CD4-positive, CD25-positive, alpha-beta regulatory T cell (primary cell): Measurements from ENCODE around the gene BAIAP2L1. TPM values are rescaled to one million over a fixed set of nuclear protein-coding genes. Genes with fewer than 3 reads are reported as not detected.

ENCODE experiments used
- ATAC-seq, 2 donors: fragments of 150-1000 bp; cut with Tn5 transposase; one replicate each; pipeline ENCODE4 v1.10.0; 2021; ENCODE audit warnings: low read depth in 2 of 2, moderate number of reproducible peaks in 2 of 2, moderate library complexity in 1 of 2
- DNase-seq, 3 donors: peaks; one replicate each; pipeline versions ENCODE4 v3.0.0 to v3.0.0-alpha.2; 2012 to 2022; ENCODE audit warnings: mixed read lengths in 1 of 3
- H3K27ac ChIP-seq: one replicate; pipeline ENCODE4 v1.7.0; 2013; ENCODE audit warnings: mild to moderate bottlenecking, low read length; ENCODE audit not compliant: insufficient read depth, poor library complexity, severe bottlenecking
- H3K27me3 ChIP-seq: one replicate; pipeline ENCODE4 v1.7.0; 2013; ENCODE audit warnings: low read length; ENCODE audit not compliant: control insufficient read depth, insufficient read depth
- H3K36me3 ChIP-seq: one replicate; pipeline ENCODE4 v1.7.0; 2013; ENCODE audit warnings: mild to moderate bottlenecking, low read length, moderate library complexity; ENCODE audit not compliant: control insufficient read depth, insufficient read depth
- H3K4me1 ChIP-seq: 2 replicates; pipeline ENCODE4 v1.7.0; 2013; ENCODE audit warnings: mild to moderate bottlenecking, low read length; ENCODE audit not compliant: insufficient read depth, control insufficient read depth, poor library complexity, severe bottlenecking
- H3K4me3 ChIP-seq: one replicate; pipeline ENCODE4 v1.7.0; 2013; ENCODE audit warnings: low read depth, mild to moderate bottlenecking, low read length, moderate library complexity
- H3K9me3 ChIP-seq, 2 experiments: 1 replicate in 1 of 2; 2 replicates in 1 of 2; pipeline ENCODE4 v1.7.0; 2013; ENCODE audit warnings: low read length in 2 of 2, mild to moderate bottlenecking in 1 of 2, moderate library complexity in 1 of 2; ENCODE audit not compliant: control insufficient read depth in 2 of 2
- H3K27ac Mint-ChIP-seq, 3 donors: one replicate each; pipeline ENCODE4 v1.8.0; 2020 to 2022; ENCODE audit warnings: mild to moderate bottlenecking in 3 of 3, mixed read lengths in 3 of 3, moderate library complexity in 2 of 3
- H3K27me3 Mint-ChIP-seq: one replicate; pipeline ENCODE4 v1.8.0; 2022; ENCODE audit warnings: mild to moderate bottlenecking, mixed read lengths
- H3K36me3 Mint-ChIP-seq: one replicate; pipeline ENCODE4 v1.8.0; 2020; ENCODE audit warnings: mixed read lengths
- H3K4me1 Mint-ChIP-seq, 4 donors: one replicate each; pipeline ENCODE4 v1.8.0; 2020 to 2022; ENCODE audit warnings: mixed read lengths in 4 of 4, mild to moderate bottlenecking in 1 of 4
- H3K4me3 Mint-ChIP-seq, 4 donors: one replicate each; pipeline ENCODE4 v1.8.0; 2020 to 2022; ENCODE audit warnings: mild to moderate bottlenecking in 4 of 4, mixed read lengths in 4 of 4, moderate library complexity in 3 of 4
- H3K9me3 Mint-ChIP-seq, 7 donors: one replicate each; pipeline ENCODE4 v1.8.0; 2020 to 2022; ENCODE audit warnings: mixed read lengths in 7 of 7, mild to moderate bottlenecking in 3 of 7, moderate library complexity in 2 of 7
- polyA plus RNA-seq, 4 donors: library from polyadenylated mRNA; unstranded; fragments of 300-500 nt; fragmentation: Illumina TruSeq; gene quantifications; one replicate each; pipeline ENCODE4 v1.2.3, GENCODE V29; 2021
- total RNA-seq: library from RNA; stranded (reverse); gene quantifications from one replicate; pipeline ENCODE4 v1.2.3, GENCODE V29; 2022

BAIAP2L1 gene
- total and polyA plus RNA-seq, 5 donors from 2014 or later: 0.12 to 0.86 (median 0.57) TPM

- H3K36me3 ChIP-seq: peaks cover 14% of the 10 kb centered on the region
- Mint-ChIP-seq H3K4me3 (peak overlapping the region; percentile 33 to 93 (median 50)), H3K9me3 (peaks cover 0 to 3% (median 0%) of the 10 kb centered on the region in 7 donors), H3K36me3 (peaks cover 25% of the 10 kb centered on the region), H3K4me1 (peaks cover 17 to 60% (median 30%) of the 10 kb centered on the region in 4 donors), H3K27me3 (no peaks in the 10 kb centered on the region), H3K27ac (peak overlapping the region; percentile 9 to 54 (median 31))
- no peak overlapping the region for H3K4me3 ChIP-seq
- peaks cover 35% of the 10 kb centered on the region for H3K4me1 ChIP-seq
- no peaks in the 10 kb centered on the region for H3K27me3 ChIP-seq
- H3K27ac ChIP-seq: no peak overlapping the region
- no peaks in the 10 kb centered on the region for H3K9me3 ChIP-seq
- ATAC-seq (no peak), DNase-seq (peak in 2 of 3 donors; percentile 23 to 92)
Measured at GRCh38 chr7:98254951-98255610, 145.8 kb downstream of the BAIAP2L1 start.

GRCh38 chr7:98254516-98254915 is 146.4 kb downstream of the BAIAP2L1 start:
- no peaks in the 10 kb centered on the region for H3K9me3 ChIP-seq
- H3K4me3 Mint-ChIP-seq: peak overlapping the region; percentile 33 to 93 (median 64)
- H3K36me3 Mint-ChIP-seq: peaks cover 25% of the 10 kb centered on the region
- peaks cover 0 to 3% (median 0%) of the 10 kb centered on the region in 7 donors for H3K9me3 Mint-ChIP-seq
- H3K4me1 ChIP-seq: peaks cover 40% of the 10 kb centered on the region
- peaks cover 14% of the 10 kb centered on the region for H3K36me3 ChIP-seq
- DNase-seq (no peak), ATAC-seq (no peak)
- no peaks in the 10 kb centered on the region for H3K27me3 ChIP-seq
- H3K4me3 ChIP-seq: no peak overlapping the region
- peaks cover 17 to 65% (median 35%) of the 10 kb centered on the region in 4 donors for H3K4me1 Mint-ChIP-seq
- H3K27ac ChIP-seq: no peak overlapping the region
- H3K27ac Mint-ChIP-seq: peak overlapping the region in 1 of 3 donors; percentile 54
- H3K27me3 Mint-ChIP-seq: no peaks in the 10 kb centered on the region

DNA sequence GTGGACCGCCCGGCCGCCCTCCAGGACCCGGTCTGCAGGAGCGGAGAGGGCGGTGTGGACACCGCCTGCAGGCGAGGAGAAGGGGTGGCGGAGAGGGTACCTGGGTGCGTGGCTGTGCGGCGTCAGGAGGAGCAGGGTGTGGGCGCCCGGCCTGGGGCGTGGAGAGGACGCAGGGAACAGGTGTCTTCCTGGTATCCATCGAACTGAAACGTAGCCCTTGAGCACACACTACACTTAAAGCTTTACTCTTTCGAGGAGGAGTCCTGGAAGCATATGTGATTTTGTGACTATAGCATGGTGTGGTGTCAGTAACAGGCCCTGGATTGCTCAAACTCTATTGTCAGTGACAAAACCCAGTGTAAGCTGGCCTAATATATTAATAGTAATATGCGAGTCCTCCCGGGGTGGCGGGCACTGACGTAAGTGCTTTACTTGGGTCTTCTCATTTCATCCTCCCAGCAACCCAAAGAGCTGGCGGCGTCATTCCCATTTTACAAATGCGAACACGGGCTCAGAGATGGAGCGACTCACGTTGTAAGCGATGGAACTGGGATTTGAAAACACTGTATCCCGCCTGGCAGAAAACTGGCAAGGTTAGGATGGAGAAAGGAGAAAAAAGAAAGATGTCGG is 148.3 kb downstream of the BAIAP2L1 start:
- H3K4me3 ChIP-seq: peak overlapping the region; percentile 86
- H3K9me3 ChIP-seq: no peaks in the 10 kb centered on the region
- peak overlapping the region; percentile 94 to 99 (median 97) for H3K4me3 Mint-ChIP-seq
- H3K36me3 Mint-ChIP-seq: peaks cover 22% of the 10 kb centered on the region
- peaks cover 56% of the 10 kb centered on the region for H3K4me1 ChIP-seq
- H3K27me3 ChIP-seq: no peaks in the 10 kb centered on the region
- H3K27me3 Mint-ChIP-seq: no peaks in the 10 kb centered on the region
- H3K4me1 Mint-ChIP-seq: peaks cover 23 to 79% (median 44%) of the 10 kb centered on the region in 4 donors
- no peaks in the 10 kb centered on the region for H3K9me3 Mint-ChIP-seq
- peak overlapping the region; percentile 97 to 99 (median 99) for H3K27ac Mint-ChIP-seq
- H3K27ac ChIP-seq: peak overlapping the region; percentile 92
- no peak for DNase-seq
- peaks cover 11% of the 10 kb centered on the region for H3K36me3 ChIP-seq
- ATAC-seq: peak; percentile 7

GRCh38 chr7:98251601-98252424 is 149.1 kb downstream of the BAIAP2L1 start, which contains the start of gene TECPR1:
TECPR1 (minus strand) TSS chr7:98252232; CDS start chr7:98246146, 6,086 bp downstream.
- Mint-ChIP-seq H3K36me3 (peaks cover 22% of the 10 kb centered on the region), H3K27ac (peak within 1 kb of the TSS; percentile 97 to 99 (median 99)), H3K4me1 (peaks cover 23 to 82% (median 43%) of the 10 kb centered on the region in 4 donors), H3K9me3 (no peaks in the 10 kb centered on the region), H3K4me3 (peak within 1 kb of the TSS; percentile 94 to 99 (median 97)), H3K27me3 (no peaks in the 10 kb centered on the region)
- Histone ChIP-seq H3K9me3 (no peaks in the 10 kb centered on the region), H3K4me3 (peak within 1 kb of the TSS; percentile 86), H3K27ac (peak within 1 kb of the TSS; percentile 92), H3K27me3 (no peaks in the 10 kb centered on the region), H3K36me3 (peaks cover 11% of the 10 kb centered on the region), H3K4me1 (peaks cover 56% of the 10 kb centered on the region)
- DNase-seq (peak; percentile 87 to 95 (median 92)), ATAC-seq (peak; percentile 83 to 85)

GRCh38 chr7:98251231-98251600 is 149.7 kb downstream of the BAIAP2L1 start:
- Mint-ChIP-seq H3K4me3 (peak overlapping the region; percentile 94 to 99 (median 97)), H3K9me3 (no peaks in the 10 kb centered on the region), H3K36me3 (peaks cover 16% of the 10 kb centered on the region), H3K27me3 (no peaks in the 10 kb centered on the region), H3K4me1 (peaks cover 23 to 80% (median 39%) of the 10 kb centered on the region in 4 donors), H3K27ac (peak overlapping the region; percentile 97 to 99 (median 99))
- ATAC-seq (peak; percentile 68 to 69), DNase-seq (peak; percentile 28 to 91 (median 85))
- Histone ChIP-seq H3K36me3 (peaks cover 6% of the 10 kb centered on the region), H3K27me3 (no peaks in the 10 kb centered on the region), H3K9me3 (no peaks in the 10 kb centered on the region), H3K4me3 (peak overlapping the region; percentile 85), H3K4me1 (peaks cover 56% of the 10 kb centered on the region), H3K27ac (peak overlapping the region; percentile 92)

DNA sequence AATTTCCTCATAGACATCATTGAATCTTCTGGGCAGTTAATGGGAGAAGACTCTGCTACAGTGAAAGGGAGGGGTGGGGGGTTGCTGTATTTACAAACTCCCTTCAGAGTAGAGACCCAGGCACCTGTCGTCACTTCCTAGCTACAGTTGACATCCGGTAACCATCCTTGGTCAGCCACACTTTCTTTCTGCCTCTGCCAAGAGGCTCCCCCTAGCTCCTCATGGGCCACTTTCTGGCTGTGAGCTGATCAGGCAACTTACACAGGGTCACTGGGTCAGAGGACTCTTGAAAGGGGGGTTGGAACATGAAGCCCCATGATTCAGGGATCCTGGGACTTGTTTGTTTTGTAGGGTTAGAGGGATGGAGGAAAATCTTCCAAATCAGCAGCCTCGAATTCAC is 150.1 kb downstream of the BAIAP2L1 start:
- Histone ChIP-seq H3K36me3 (peaks cover 9% of the 10 kb centered on the region), H3K27ac (peak overlapping the region; percentile 92), H3K4me3 (peak overlapping the region; percentile 85), H3K27me3 (no peaks in the 10 kb centered on the region), H3K9me3 (no peaks in the 10 kb centered on the region), H3K4me1 (peaks cover 56% of the 10 kb centered on the region)
- DNase-seq: peak; percentile 34 to 89 (median 70)
- Mint-ChIP-seq H3K4me1 (peaks cover 22 to 78% (median 37%) of the 10 kb centered on the region in 4 donors), H3K27me3 (no peaks in the 10 kb centered on the region), H3K4me3 (peak overlapping the region; percentile 94 to 99 (median 97)), H3K36me3 (peaks cover 14% of the 10 kb centered on the region), H3K27ac (peak overlapping the region; percentile 97 to 99 (median 99)), H3K9me3 (no peaks in the 10 kb centered on the region)
- ATAC-seq: peak; percentile 20 to 21

DNA sequence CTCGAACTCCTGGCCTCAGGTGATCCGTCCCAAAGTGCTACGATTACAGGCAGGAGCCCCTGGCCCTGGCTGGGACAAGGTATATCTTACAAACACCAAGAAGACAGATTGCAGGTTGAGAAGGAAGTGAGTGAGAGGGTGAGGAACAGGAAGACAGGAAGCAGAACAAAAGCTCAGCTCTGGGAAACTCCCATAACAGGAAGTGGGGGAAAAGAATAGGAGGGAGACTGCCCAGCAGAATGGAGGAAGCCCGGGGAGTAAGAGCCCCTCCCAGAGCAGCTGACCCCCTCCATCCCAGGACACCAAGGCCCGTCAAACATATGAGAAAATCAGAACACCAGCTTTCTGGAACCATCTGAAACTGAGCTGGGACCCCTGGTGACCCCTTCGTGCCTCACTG is 151.8 kb downstream of the BAIAP2L1 start:
- peak overlapping the region; percentile 97 to 99 (median 99) for H3K27ac Mint-ChIP-seq
- H3K27ac ChIP-seq: peak overlapping the region; percentile 92

More for the DNA sequence above, 151.8 kb downstream of the BAIAP2L1 start:
- Mint-ChIP-seq H3K4me1 (peaks cover 14 to 75% (median 28%) of the 10 kb centered on the region in 4 donors), H3K27me3 (no peaks in the 10 kb centered on the region), H3K4me3 (peak overlapping the region; percentile 70 to 99 (median 83)), H3K36me3 (peaks cover 8% of the 10 kb centered on the region), H3K9me3 (no peaks in the 10 kb centered on the region)
- Histone ChIP-seq H3K4me3 (peak overlapping the region; percentile 40), H3K9me3 (no peaks in the 10 kb centered on the region), H3K27me3 (no peaks in the 10 kb centered on the region), H3K4me1 (peaks cover 50% of the 10 kb centered on the region), H3K36me3 (peaks cover 19% of the 10 kb centered on the region)
- DNase-seq (peak in 1 of 3 donors; percentile 49), ATAC-seq (no peak)
